Hepatocyte (in vitro differentiated cells): ENCODE results near the gene SLC44A1. TPM values are rescaled to one million over a fixed set of nuclear protein-coding genes. Genes with fewer than 3 reads are reported as not detected.

Source experiments
- DNase-seq: peaks from one replicate; pipeline ENCODE4 v3.0.0-alpha.2; 2016; ENCODE audit warnings: low spot score
- H2AFZ ChIP-seq: fragments of 200-600 bp; sonication (generic); 2 replicates; pipeline ENCODE4 v1.6.0; 2016; ENCODE audit warnings: antibody characterized with exemption, mild to moderate bottlenecking
- H3K27ac ChIP-seq: fragments of 200-600 bp; sonication (generic); 2 replicates; pipeline ENCODE4 v1.5.1; 2016; ENCODE audit warnings: mild to moderate bottlenecking
- H3K27me3 ChIP-seq: fragments of 200-600 bp; sonication (generic); 2 replicates; pipeline ENCODE4 v1.6.1; 2016
- H3K36me3 ChIP-seq: fragments of 200-600 bp; sonication (generic); replicated peaks from 2 replicates; pipeline ENCODE4 v1.5.1; 2016; ENCODE audit warnings: low read depth; ENCODE audit not compliant: insufficient read depth
- H3K4me1 ChIP-seq: fragments of 200-600 bp; sonication (generic); 2 replicates; pipeline ENCODE4 v1.5.1; 2016; ENCODE audit warnings: mild to moderate bottlenecking, moderate library complexity; ENCODE audit not compliant: insufficient read depth
- H3K4me2 ChIP-seq: fragments of 200-600 bp; sonication (generic); 2 replicates; pipeline ENCODE4 v1.6.0; 2016
- H3K4me3 ChIP-seq: fragments of 200-600 bp; sonication (generic); 2 replicates; pipeline ENCODE4 v1.5.1; 2016; ENCODE audit warnings: mild to moderate bottlenecking
- H3K79me2 ChIP-seq: fragments of 200-600 bp; sonication (generic); 2 replicates; pipeline ENCODE4 v1.6.0; 2017; ENCODE audit warnings: mild to moderate bottlenecking
- H3K9me2 ChIP-seq: fragments of 200-600 bp; sonication (generic); replicated peaks from 2 replicates; pipeline ENCODE4 v1.6.0; 2017; ENCODE audit warnings: mild to moderate bottlenecking; ENCODE audit not compliant: insufficient read depth
- H3K9me3 ChIP-seq: fragments of 200-600 bp; sonication (generic); 2 replicates; pipeline ENCODE4 v1.5.1; 2016; ENCODE audit warnings: low read depth, mild to moderate bottlenecking
- H4K20me1 ChIP-seq: fragments of 200-600 bp; sonication (generic); 2 replicates; pipeline ENCODE4 v1.6.0; 2016; ENCODE audit warnings: mild to moderate bottlenecking; ENCODE audit not compliant: insufficient read depth, poor library complexity, severe bottlenecking
- EZH2 ChIP-seq: fragments of 200-600 bp; sonication (generic); IDR thresholded peaks from 2 replicates; pipeline ENCODE4 v1.6.1; 2016; ENCODE audit warnings: antibody characterized with exemption, mild to moderate bottlenecking, borderline replicate concordance
- EZH2phosphoT487 ChIP-seq: fragments of 200-600 bp; sonication (generic); IDR thresholded peaks from one replicate; pipeline ENCODE4 v1.6.1; 2018; ENCODE audit warnings: antibody characterized with exemption, mild to moderate bottlenecking, low read depth, moderate library complexity; ENCODE audit not compliant: unreplicated experiment, severe bottlenecking
- WGBS: methylation state at CpG from one replicate; pipeline ENCODE4 v1.1.6; 2016; ENCODE audit warnings: low lambda C conversion rate; ENCODE audit errors: missing lambda C conversion rate; 5-methylcytosine and 5-hydroxymethylcytosine counted together
- polyA plus RNA-seq: library from polyadenylated mRNA; unstranded; fragments of >200 nt; fragmentation: Nextera tagmentation; extraction: Ambion mirVana; gene quantifications from 2 replicates; pipeline ENCODE4 v1.2.1, GENCODE V29; 2016
- total RNA-seq: library from RNA; depleted of rRNA; stranded (reverse); fragments of >200 nt; gene quantifications from 2 replicates; pipeline ENCODE4 v1.2.3, GENCODE V29; 2014
- TF ChIP-seq, protein P1 (sequence below): fragments of 200-600 bp; sonication (generic); IDR thresholded peaks from 2 replicates; pipeline ENCODE4 v1.5.1; 2016; ENCODE audit warnings: antibody characterized with exemption, mild to moderate bottlenecking; ENCODE audit not compliant: poor library complexity

SLC44A1 gene
- total and polyA plus RNA-seq, 2 experiments from 2014 or later, result 31.3 to 64.9 TPM

DNA sequence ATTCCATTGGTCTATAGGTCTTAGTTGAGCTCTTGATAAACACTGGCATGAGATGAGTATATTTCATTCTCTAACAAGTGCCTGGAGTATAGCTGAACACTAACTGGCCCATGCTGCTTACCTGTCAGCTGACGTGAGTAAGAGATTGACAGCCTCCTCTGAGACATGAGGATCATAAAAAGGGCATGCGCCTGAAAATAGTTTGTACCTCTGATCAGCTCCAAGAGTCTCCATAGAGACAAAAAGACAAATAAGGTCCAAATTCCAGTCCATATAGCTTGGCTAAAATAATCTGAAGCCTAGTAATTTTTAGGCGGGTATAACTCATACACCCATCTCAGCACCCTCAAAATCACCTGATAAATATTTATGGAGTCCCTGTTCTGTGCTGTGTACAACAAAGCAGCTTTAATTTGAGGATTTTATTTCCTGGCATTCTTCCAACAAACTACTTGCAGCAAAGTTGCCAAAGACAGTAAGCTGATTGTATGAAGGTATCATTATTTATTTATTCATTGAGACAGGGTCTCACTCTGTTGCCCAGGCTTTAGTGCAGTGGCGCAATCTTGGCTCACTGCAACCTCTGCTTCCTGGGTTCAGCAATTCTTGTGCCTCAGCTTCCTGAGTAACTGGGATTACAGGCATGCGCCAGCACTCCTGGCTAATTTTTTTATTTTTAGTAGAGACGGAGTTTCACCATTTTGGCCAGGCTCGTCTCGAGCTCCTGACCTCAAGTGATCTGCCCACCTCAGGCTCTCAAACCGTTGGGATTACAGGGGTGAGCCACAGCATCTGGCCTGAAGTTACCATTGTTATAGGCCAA is 187.2 kb downstream of the SLC44A1 start:
- no peaks in the 10 kb centered on the region for H3K9me2 ChIP-seq
- H3K27ac ChIP-seq, result peak overlapping the region; percentile 54
- H3K4me1 ChIP-seq, result peaks cover 17% of the 10 kb centered on the region
- no peaks in the 10 kb centered on the region for H3K9me3 ChIP-seq
- TF ChIP-seq EZH2phosphoT487, result no peak
- H3K27me3 ChIP-seq, result no peaks in the 10 kb centered on the region
- H3K4me3 ChIP-seq, result no peak overlapping the region
- WGBS, result 81% methylated on average over 9 of the region's 9 CpGs
- H3K36me3 ChIP-seq, result no peaks in the 10 kb centered on the region
- no peaks in the 10 kb centered on the region for H4K20me1 ChIP-seq
- no peak overlapping the region for H2AFZ ChIP-seq
- no peaks in the 10 kb centered on the region for H3K79me2 ChIP-seq
- peak overlapping the region; percentile 2 for H3K4me2 ChIP-seq
- DNase-seq, result peak; percentile 25

DNA sequence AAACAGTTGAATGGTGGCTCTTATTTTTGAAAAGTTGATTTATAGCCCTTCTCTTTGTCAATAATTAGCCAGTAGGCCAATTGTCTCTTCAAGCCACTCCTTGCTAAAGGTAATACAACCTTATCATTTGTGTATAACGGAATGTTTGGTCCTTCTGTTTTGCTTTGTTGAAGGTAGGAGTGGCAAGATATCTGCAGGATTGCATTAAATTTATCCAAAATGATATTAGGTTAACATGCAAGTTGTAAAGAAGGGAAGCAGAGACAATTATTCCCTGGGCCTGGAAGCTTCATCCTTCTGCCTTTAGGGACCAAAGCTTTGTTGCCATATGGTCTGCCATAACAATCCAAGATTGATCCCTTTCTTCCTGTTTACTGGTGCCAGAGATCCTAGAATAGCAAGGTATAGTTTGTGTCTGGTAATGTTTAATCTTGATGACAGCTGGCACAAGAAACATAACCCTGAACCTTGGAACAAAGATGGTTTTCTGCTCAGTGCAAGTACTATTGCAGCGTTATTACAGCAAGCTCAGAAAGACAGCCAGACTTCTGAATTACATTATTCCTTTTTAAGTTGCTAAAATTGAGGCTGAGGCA is 187.9 kb downstream of the SLC44A1 start:
- Histone ChIP-seq H4K20me1 (no peaks in the 10 kb centered on the region), H3K9me2 (no peaks in the 10 kb centered on the region), H3K79me2 (no peaks in the 10 kb centered on the region), H3K27ac (peak overlapping the region; percentile 54), H3K4me2 (peak overlapping the region; percentile 2), H3K36me3 (no peaks in the 10 kb centered on the region), H2AFZ (no peak overlapping the region), H3K4me3 (no peak overlapping the region), H3K9me3 (no peaks in the 10 kb centered on the region), H3K4me1 (peaks cover 17% of the 10 kb centered on the region), H3K27me3 (no peaks in the 10 kb centered on the region)
- TF ChIP-seq EZH2phosphoT487 (no peak), EZH2 (no peak)
- TF ChIP-seq, protein P1, sequence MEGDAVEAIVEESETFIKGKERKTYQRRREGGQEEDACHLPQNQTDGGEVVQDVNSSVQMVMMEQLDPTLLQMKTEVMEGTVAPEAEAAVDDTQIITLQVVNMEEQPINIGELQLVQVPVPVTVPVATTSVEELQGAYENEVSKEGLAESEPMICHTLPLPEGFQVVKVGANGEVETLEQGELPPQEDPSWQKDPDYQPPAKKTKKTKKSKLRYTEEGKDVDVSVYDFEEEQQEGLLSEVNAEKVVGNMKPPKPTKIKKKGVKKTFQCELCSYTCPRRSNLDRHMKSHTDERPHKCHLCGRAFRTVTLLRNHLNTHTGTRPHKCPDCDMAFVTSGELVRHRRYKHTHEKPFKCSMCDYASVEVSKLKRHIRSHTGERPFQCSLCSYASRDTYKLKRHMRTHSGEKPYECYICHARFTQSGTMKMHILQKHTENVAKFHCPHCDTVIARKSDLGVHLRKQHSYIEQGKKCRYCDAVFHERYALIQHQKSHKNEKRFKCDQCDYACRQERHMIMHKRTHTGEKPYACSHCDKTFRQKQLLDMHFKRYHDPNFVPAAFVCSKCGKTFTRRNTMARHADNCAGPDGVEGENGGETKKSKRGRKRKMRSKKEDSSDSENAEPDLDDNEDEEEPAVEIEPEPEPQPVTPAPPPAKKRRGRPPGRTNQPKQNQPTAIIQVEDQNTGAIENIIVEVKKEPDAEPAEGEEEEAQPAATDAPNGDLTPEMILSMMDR, result no peak
- WGBS, result 44% methylated on average over 2 of the region's 2 CpGs
- DNase-seq, result no peak

DNA sequence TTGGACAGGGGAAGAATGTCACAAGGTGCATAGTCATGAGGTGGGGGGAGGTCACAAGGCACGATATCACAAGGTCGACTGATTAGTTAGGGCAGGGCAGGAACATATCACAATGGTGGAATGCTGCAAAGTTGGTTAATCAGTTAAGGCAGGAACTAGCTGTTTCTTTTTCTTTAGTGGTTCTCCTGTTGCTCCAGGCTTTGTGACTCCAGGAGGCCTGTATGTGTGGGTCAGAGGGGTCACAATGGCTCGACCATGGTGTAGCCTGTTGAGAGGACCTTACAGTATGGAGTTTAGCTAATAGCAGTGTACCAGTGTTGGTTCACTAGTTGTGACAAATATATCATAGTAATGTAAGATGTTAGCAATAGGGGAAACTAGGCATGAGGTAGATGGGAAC is 191.0 kb downstream of the SLC44A1 start:
- Histone ChIP-seq H3K27ac (no peak overlapping the region), H3K4me1 (peaks cover 17% of the 10 kb centered on the region), H3K9me3 (no peaks in the 10 kb centered on the region), H3K9me2 (no peaks in the 10 kb centered on the region), H4K20me1 (no peaks in the 10 kb centered on the region), H2AFZ (no peak overlapping the region), H3K4me2 (no peak overlapping the region), H3K36me3 (no peaks in the 10 kb centered on the region), H3K4me3 (no peak overlapping the region), H3K79me2 (no peaks in the 10 kb centered on the region), H3K27me3 (no peaks in the 10 kb centered on the region)
- WGBS, result 95% methylated on average over 3 of the region's 3 CpGs
- TF ChIP-seq, protein P1, result no peak
- no peak for DNase-seq

DNA sequence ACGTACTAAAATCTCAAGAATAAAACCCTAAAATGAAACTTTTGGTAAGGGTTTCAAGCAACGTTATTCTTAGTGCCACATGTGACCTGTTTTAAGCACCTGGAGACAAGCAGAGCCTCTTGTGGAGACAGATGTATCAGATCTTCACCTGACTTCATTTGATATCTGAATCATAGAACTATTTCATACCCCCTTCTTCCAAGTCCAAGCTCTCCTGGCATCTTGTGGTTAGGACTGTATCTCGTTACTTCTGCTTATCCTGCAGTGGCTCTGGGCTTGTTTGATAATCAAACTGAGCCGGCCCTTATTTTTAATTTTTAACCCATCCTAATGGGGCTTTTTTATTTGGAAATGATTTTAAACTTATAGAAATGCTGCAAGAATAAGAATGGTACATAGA is 192.3 kb downstream of the SLC44A1 start:
- Histone ChIP-seq H3K79me2 (no peaks in the 10 kb centered on the region), H3K36me3 (no peaks in the 10 kb centered on the region), H3K27ac (no peak overlapping the region), H3K4me3 (no peak overlapping the region), H3K9me3 (no peaks in the 10 kb centered on the region), H2AFZ (no peak overlapping the region), H3K4me2 (no peak overlapping the region), H3K9me2 (no peaks in the 10 kb centered on the region), H4K20me1 (no peaks in the 10 kb centered on the region), H3K27me3 (no peaks in the 10 kb centered on the region), H3K4me1 (peaks cover 10% of the 10 kb centered on the region)
- no peak for DNase-seq
- TF ChIP-seq, protein P1, result no peak
- TF ChIP-seq EZH2, result no peak
- TF ChIP-seq EZH2phosphoT487, result no peak
- 88% methylated on average over 4 of the region's 4 CpGs for WGBS
